ENCODE results near the gene ZFHX2. TPM values are rescaled to one million over a fixed set of nuclear protein-coding genes. Genes with fewer than 3 reads are reported as not detected.

ZFHX2 gene
- total and polyA plus RNA-seq, 2 of the 13 experiments (the other 11 are each of a cell fraction or from before 2014, with no cell fraction given), result 0.17 to 0.44 TPM

DNA sequence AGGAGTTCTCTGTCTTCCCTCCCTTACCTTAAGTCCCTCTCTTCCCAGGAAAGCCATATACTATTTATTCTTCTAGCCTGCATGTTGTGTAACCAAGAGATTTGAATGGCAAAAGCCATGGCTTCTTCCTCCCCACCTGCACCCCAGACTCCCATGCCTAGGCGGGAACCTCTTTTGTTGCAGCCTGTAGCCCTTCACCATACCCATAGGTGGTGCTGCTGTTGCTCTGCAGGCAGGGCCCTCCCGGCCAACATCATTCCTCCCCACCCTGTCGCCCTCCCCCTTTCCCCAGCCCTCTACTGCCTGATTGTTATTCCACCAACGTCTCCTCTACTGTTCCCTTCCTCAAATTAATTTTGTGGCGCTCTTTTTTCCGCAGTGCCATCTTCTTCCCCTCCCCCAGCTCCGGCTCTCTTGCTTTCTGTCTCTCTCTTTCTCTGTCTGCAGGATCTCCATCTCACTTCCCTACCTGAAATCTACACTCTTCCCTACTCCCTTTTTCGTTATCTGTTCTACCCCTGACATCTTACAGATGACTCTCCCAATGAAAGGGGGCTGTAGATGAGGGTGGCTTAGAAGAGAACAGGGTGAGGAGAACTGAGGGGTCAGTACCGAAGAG, 68.2 kb downstream of the ZFHX2 start (continued):
- TF ChIP-seq, protein P1, sequence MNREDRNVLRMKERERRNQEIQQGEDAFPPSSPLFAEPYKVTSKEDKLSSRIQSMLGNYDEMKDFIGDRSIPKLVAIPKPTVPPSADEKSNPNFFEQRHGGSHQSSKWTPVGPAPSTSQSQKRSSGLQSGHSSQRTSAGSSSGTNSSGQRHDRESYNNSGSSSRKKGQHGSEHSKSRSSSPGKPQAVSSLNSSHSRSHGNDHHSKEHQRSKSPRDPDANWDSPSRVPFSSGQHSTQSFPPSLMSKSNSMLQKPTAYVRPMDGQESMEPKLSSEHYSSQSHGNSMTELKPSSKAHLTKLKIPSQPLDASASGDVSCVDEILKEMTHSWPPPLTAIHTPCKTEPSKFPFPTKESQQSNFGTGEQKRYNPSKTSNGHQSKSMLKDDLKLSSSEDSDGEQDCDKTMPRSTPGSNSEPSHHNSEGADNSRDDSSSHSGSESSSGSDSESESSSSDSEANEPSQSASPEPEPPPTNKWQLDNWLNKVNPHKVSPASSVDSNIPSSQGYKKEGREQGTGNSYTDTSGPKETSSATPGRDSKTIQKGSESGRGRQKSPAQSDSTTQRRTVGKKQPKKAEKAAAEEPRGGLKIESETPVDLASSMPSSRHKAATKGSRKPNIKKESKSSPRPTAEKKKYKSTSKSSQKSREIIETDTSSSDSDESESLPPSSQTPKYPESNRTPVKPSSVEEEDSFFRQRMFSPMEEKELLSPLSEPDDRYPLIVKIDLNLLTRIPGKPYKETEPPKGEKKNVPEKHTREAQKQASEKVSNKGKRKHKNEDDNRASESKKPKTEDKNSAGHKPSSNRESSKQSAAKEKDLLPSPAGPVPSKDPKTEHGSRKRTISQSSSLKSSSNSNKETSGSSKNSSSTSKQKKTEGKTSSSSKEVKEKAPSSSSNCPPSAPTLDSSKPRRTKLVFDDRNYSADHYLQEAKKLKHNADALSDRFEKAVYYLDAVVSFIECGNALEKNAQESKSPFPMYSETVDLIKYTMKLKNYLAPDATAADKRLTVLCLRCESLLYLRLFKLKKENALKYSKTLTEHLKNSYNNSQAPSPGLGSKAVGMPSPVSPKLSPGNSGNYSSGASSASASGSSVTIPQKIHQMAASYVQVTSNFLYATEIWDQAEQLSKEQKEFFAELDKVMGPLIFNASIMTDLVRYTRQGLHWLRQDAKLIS (CRISPR knock-in tag; IDR thresholded peaks at IDR 0.05), result no peak
- TF ChIP-seq, protein P2, sequence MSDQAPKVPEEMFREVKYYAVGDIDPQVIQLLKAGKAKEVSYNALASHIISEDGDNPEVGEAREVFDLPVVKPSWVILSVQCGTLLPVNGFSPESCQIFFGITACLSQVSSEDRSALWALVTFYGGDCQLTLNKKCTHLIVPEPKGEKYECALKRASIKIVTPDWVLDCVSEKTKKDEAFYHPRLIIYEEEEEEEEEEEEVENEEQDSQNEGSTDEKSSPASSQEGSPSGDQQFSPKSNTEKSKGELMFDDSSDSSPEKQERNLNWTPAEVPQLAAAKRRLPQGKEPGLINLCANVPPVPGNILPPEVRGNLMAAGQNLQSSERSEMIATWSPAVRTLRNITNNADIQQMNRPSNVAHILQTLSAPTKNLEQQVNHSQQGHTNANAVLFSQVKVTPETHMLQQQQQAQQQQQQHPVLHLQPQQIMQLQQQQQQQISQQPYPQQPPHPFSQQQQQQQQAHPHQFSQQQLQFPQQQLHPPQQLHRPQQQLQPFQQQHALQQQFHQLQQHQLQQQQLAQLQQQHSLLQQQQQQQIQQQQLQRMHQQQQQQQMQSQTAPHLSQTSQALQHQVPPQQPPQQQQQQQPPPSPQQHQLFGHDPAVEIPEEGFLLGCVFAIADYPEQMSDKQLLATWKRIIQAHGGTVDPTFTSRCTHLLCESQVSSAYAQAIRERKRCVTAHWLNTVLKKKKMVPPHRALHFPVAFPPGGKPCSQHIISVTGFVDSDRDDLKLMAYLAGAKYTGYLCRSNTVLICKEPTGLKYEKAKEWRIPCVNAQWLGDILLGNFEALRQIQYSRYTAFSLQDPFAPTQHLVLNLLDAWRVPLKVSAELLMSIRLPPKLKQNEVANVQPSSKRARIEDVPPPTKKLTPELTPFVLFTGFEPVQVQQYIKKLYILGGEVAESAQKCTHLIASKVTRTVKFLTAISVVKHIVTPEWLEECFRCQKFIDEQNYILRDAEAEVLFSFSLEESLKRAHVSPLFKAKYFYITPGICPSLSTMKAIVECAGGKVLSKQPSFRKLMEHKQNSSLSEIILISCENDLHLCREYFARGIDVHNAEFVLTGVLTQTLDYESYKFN (CRISPR knock-in tag; conservative IDR thresholded peaks at IDR 0.05), result no peak
- TF ChIP-seq, protein P3, sequence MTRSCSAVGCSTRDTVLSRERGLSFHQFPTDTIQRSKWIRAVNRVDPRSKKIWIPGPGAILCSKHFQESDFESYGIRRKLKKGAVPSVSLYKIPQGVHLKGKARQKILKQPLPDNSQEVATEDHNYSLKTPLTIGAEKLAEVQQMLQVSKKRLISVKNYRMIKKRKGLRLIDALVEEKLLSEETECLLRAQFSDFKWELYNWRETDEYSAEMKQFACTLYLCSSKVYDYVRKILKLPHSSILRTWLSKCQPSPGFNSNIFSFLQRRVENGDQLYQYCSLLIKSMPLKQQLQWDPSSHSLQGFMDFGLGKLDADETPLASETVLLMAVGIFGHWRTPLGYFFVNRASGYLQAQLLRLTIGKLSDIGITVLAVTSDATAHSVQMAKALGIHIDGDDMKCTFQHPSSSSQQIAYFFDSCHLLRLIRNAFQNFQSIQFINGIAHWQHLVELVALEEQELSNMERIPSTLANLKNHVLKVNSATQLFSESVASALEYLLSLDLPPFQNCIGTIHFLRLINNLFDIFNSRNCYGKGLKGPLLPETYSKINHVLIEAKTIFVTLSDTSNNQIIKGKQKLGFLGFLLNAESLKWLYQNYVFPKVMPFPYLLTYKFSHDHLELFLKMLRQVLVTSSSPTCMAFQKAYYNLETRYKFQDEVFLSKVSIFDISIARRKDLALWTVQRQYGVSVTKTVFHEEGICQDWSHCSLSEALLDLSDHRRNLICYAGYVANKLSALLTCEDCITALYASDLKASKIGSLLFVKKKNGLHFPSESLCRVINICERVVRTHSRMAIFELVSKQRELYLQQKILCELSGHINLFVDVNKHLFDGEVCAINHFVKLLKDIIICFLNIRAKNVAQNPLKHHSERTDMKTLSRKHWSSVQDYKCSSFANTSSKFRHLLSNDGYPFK (CRISPR knock-in tag; IDR thresholded peaks at IDR 0.05; ENCODE audit: borderline replicate concordance), result no peak
- no peak for TF ChIP-seq KLF9 (CRISPR knock-in tag; IDR thresholded peaks at IDR 0.05; ENCODE audit: low read depth)
- no peak for TF ChIP-seq ZNF20 (CRISPR knock-in tag; IDR thresholded peaks at IDR 0.05)
- no peak for TF ChIP-seq TARDBP (CRISPR knock-in tag; IDR thresholded peaks at IDR 0.05)
- TF ChIP-seq, protein P4, sequence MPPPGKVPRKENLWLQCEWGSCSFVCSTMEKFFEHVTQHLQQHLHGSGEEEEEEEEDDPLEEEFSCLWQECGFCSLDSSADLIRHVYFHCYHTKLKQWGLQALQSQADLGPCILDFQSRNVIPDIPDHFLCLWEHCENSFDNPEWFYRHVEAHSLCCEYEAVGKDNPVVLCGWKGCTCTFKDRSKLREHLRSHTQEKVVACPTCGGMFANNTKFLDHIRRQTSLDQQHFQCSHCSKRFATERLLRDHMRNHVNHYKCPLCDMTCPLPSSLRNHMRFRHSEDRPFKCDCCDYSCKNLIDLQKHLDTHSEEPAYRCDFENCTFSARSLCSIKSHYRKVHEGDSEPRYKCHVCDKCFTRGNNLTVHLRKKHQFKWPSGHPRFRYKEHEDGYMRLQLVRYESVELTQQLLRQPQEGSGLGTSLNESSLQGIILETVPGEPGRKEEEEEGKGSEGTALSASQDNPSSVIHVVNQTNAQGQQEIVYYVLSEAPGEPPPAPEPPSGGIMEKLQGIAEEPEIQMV (CRISPR knock-in tag; IDR thresholded peaks at IDR 0.05; ENCODE audit: low read depth), result no peak
- TF ChIP-seq SATB2 (CRISPR knock-in tag; IDR thresholded peaks at IDR 0.05), result no peak
- TF ChIP-seq ZNF543 (CRISPR knock-in tag; IDR thresholded peaks at IDR 0.05), result no peak
- no peak for TF ChIP-seq ZNF788 (CRISPR knock-in tag; IDR thresholded peaks at IDR 0.05; ENCODE audit: borderline replicate concordance)
- no peak for TF ChIP-seq SKI (IDR thresholded peaks at IDR 0.05; ENCODE audit: partially characterized antibody)
- no peak for TF ChIP-seq ZBTB20 (CRISPR knock-in tag; IDR thresholded peaks at IDR 0.05; ENCODE audit: borderline replicate concordance, low read depth)

Data from HepG2 (cell line).